Measurements from ENCODE around the gene SHB.

DNA sequence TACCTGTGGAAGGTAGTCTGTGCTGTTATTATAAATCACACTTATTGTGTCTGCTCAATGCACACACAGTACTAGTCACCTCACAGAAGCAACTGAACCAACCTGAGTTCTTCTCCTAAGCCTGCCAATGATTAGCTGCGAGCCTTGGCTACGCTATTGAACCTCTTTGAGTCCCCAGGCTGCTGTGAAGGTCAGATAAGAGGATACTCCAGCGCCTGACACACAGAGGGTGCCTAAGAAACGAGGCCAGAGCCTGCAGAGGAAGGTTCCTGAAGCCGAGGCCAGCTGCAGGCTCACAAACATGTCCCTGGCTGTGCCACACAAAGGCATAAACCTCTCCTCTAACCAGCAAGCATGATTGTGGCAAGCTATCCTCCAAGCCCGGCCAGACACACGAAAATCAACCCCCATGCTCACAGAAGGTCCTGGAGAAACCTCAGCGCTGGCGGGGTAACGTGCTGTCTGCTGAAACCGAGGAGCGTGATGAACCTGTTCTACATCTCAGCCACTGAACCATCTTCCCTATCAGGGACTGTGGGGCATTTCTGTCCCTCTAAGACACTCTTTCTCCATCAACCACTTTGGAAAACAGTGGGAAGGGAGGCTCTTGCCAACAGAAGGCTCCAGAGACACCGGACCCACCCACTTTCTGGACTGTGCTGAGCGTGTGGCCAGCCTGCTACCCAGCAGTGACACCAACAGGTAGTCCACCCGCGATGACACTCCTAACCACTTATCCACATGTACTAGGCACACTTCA is 111.9 kb downstream of the SHB start:
- TF ChIP-seq, protein P1, sequence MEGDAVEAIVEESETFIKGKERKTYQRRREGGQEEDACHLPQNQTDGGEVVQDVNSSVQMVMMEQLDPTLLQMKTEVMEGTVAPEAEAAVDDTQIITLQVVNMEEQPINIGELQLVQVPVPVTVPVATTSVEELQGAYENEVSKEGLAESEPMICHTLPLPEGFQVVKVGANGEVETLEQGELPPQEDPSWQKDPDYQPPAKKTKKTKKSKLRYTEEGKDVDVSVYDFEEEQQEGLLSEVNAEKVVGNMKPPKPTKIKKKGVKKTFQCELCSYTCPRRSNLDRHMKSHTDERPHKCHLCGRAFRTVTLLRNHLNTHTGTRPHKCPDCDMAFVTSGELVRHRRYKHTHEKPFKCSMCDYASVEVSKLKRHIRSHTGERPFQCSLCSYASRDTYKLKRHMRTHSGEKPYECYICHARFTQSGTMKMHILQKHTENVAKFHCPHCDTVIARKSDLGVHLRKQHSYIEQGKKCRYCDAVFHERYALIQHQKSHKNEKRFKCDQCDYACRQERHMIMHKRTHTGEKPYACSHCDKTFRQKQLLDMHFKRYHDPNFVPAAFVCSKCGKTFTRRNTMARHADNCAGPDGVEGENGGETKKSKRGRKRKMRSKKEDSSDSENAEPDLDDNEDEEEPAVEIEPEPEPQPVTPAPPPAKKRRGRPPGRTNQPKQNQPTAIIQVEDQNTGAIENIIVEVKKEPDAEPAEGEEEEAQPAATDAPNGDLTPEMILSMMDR (IDR thresholded peaks at IDR 0.05; ENCODE audit: extremely low read depth in 1 of 2, insufficient read depth in 1 of 2, low read depth in 1 of 2, low read length in 2 of 2) = no peak
- TF ChIP-seq EZH2 (IDR thresholded peaks at IDR 0.05; ENCODE audit: borderline replicate concordance, low read depth, low read length, severe bottlenecking) (no peak), FOS (IDR thresholded peaks at IDR 0.05; ENCODE audit: borderline replicate concordance, insufficient read depth, low read length) (no peak), POLR2AphosphoS5 (IDR thresholded peaks at IDR 0.05; ENCODE audit: insufficient read depth, low read depth, low read length) (no peak), POLR2A (IDR thresholded peaks at IDR 0.05; ENCODE audit: low read depth, low read length) (no peak), MYC (IDR thresholded peaks at IDR 0.05; ENCODE audit: low read depth, low read length) (no peak), JUN (IDR thresholded peaks at IDR 0.05; ENCODE audit: borderline replicate concordance, insufficient read depth, insufficient read length, low read depth) (no peak)
- TF ChIP-seq, protein P2, sequence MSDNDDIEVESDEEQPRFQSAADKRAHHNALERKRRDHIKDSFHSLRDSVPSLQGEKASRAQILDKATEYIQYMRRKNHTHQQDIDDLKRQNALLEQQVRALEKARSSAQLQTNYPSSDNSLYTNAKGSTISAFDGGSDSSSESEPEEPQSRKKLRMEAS (IDR thresholded peaks at IDR 0.05; ENCODE audit: insufficient read depth, insufficient read length) = no peak

All from endothelial cell of umbilical vein (primary cell).